Gastrocnemius medialis (tissue), 4 donors: Measurements from ENCODE around the gene MGST1.

Experiments used
- CTCF ChIP-seq, 5 experiments: fragments of 450-650 bp in 3 of 5; fragments of 200-600 bp in 2 of 5; sonication (generic) in 2 of 5; IDR thresholded peaks in 4 of 5; conservative IDR thresholded peaks in 1 of 5; 1 replicate in 4 of 5; 2 replicates in 1 of 5; pipeline ENCODE4 v1.5.1; 2016 to 2019; ENCODE audit warnings: antibody characterized with exemption in 5 of 5, mild to moderate bottlenecking in 3 of 5, moderate library complexity in 3 of 5
- POLR2A ChIP-seq, 2 donors: fragments of 450-650 bp; IDR thresholded peaks; one replicate each; pipeline ENCODE4 v1.6.1; 2017; ENCODE audit warnings: antibody characterized with exemption in 2 of 2, mild to moderate bottlenecking in 2 of 2, moderate library complexity in 2 of 2

- no peak for TF ChIP-seq CTCF (IDR thresholded peaks at IDR 0.05 in 4 of 5, conservative IDR thresholded peaks at IDR 0.05 in 1 of 5)
- no peak for TF ChIP-seq POLR2A (IDR thresholded peaks at IDR 0.05)
Observed at GRCh38 chr12:16392846-16393535, 45.5 kb downstream of the MGST1 start.
